ENCODE measurements around the gene GPR27. TPM values are rescaled to one million over a fixed set of nuclear protein-coding genes. Genes with fewer than 3 reads are reported as not detected.

The GPR27 gene
- total RNA-seq, 2 donors from 2014 or later, result 0.98 to 1.9 TPM

DNA sequence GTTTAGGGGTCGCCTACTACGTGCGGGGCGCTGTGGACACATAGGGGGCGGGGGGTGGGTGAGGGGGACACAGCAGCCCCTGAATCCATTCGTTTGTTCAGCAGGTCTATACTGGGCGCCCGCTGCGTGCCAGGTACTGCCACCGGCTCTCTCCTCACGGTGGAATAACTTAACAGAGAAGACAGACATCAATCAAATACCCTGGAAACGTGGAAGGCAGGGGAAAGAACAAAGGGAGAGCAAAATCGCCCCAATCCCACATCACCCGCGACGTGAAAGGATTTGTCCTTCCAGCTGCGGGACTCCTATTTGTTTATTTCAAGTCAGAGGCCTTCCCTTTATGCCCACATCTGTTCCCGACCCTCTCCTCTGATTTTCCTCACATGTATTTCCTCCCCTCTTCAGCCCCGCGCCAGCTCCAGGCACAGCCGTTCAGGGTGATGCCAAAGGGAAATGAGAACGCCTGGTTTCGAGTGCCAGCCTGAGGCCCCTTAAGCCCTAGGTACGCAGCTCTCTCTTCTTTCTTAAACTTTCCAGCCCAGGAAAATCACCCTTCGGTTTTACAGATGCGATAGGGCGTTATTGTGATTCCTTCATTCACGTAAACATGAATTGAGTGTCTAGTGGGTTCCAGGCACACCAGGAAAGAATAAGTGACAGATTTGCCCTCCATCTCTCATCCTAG lies 32.0 kb downstream of the GPR27 start:
- peaks cover 15 to 20% of the 10 kb centered on the region in 2 donors for H3K27me3 ChIP-seq
- no peak for DNase-seq (ENCODE audit: low spot score)
- H3K9me3 ChIP-seq, result no peaks in the 10 kb centered on the region
- H3K4me3 ChIP-seq, result peak overlapping the region in 1 of 2 donors; percentile 38
- H3K36me3 ChIP-seq, result no peaks in the 10 kb centered on the region
- H3K4me1 ChIP-seq, result peaks cover 0 to 20% of the 10 kb centered on the region in 2 donors
- H3K27ac ChIP-seq, result no peak overlapping the region
- TF ChIP-seq, protein P1, sequence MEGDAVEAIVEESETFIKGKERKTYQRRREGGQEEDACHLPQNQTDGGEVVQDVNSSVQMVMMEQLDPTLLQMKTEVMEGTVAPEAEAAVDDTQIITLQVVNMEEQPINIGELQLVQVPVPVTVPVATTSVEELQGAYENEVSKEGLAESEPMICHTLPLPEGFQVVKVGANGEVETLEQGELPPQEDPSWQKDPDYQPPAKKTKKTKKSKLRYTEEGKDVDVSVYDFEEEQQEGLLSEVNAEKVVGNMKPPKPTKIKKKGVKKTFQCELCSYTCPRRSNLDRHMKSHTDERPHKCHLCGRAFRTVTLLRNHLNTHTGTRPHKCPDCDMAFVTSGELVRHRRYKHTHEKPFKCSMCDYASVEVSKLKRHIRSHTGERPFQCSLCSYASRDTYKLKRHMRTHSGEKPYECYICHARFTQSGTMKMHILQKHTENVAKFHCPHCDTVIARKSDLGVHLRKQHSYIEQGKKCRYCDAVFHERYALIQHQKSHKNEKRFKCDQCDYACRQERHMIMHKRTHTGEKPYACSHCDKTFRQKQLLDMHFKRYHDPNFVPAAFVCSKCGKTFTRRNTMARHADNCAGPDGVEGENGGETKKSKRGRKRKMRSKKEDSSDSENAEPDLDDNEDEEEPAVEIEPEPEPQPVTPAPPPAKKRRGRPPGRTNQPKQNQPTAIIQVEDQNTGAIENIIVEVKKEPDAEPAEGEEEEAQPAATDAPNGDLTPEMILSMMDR (IDR thresholded peaks at IDR 0.05), result no peak

DNA sequence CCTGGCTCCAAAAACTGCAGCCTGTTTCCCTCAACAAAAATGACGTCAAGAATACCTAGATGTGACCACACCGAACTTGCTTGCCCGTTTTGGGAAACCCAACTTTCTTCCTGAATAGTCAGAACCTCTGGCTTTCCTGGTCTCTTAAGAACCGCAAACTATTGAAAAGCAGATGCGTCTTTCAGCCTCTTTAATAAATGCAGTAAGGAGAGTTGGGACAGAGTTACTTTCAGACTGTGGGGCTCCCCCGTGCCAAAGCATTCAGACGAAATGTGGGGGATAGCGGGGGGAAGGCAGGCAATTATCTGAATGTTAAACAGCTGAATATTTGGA lies 32.5 kb downstream of the GPR27 start:
- TF ChIP-seq, protein P1 (IDR thresholded peaks at IDR 0.05), result no peak
- DNase-seq (ENCODE audit: low spot score), result no peak
- H3K4me3 ChIP-seq, result no peak overlapping the region
- H3K27me3 ChIP-seq, result peaks cover 15 to 20% of the 10 kb centered on the region in 2 donors
- peaks cover 0 to 20% of the 10 kb centered on the region in 2 donors for H3K4me1 ChIP-seq
- no peaks in the 10 kb centered on the region for H3K9me3 ChIP-seq
- no peaks in the 10 kb centered on the region for H3K36me3 ChIP-seq
- H3K27ac ChIP-seq, result no peak overlapping the region

DNA sequence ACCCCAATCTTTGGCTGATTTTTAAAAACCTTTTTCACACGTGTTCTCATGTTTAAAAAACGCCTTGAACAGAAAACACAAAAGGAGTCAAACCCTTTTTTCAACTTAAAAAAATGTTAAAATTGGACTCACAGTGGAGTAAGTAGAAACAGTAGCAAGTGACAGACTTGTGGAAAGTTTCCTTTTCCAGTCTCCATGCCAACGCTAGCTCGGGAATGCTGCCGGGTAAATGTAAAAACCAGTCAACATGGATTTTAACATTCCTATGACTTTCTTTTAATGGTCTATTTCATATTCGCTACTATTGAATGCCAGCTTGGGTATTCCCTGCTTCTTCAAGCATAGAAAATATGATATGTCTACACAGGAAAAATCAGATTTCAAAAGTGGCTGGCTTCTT lies 32.9 kb downstream of the GPR27 start:
- no peak for DNase-seq (ENCODE audit: low spot score)
- Histone ChIP-seq H3K36me3 (no peaks in the 10 kb centered on the region), H3K4me3 (no peak overlapping the region), H3K4me1 (peaks cover 0 to 20% of the 10 kb centered on the region in 2 donors), H3K27me3 (peaks cover 11 to 20% of the 10 kb centered on the region in 2 donors), H3K27ac (no peak overlapping the region), H3K9me3 (no peaks in the 10 kb centered on the region)
- TF ChIP-seq, protein P1 (IDR thresholded peaks at IDR 0.05), result no peak

DNA sequence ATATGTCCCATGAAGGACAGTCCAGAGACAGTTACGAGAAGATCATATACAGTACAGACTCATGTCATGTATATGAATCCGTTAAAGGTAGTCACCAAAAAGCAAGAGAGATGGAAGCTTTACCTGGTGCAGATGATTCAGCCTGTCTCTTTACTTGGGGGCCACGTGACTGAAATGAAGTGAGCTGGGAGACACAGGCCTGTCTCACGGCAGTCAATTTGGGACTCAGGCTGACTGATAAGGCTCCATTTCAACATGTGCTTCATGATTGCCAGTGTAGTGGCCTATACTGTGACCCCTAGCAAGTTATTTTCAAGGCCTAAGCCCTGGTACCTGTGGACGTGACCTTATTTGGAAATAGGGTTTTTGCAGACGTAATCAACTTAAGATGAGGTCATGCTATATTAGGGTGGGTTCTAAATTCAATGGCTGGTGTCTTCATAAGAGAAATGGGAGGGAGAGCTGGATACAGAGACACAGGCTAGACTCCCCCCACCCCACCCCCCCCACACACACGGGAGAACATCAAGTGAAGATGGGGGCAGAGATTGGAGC lies 34.3 kb downstream of the GPR27 start:
- no peaks in the 10 kb centered on the region for H3K36me3 ChIP-seq
- H3K4me1 ChIP-seq, result peaks cover 0 to 20% of the 10 kb centered on the region in 2 donors
- H3K9me3 ChIP-seq, result no peaks in the 10 kb centered on the region
- H3K27me3 ChIP-seq, result peaks cover 6 to 13% of the 10 kb centered on the region in 2 donors
- TF ChIP-seq, protein P1 (IDR thresholded peaks at IDR 0.05), result no peak
- DNase-seq (ENCODE audit: low spot score), result no peak
- no peak overlapping the region for H3K4me3 ChIP-seq
- H3K27ac ChIP-seq, result no peak overlapping the region

DNA sequence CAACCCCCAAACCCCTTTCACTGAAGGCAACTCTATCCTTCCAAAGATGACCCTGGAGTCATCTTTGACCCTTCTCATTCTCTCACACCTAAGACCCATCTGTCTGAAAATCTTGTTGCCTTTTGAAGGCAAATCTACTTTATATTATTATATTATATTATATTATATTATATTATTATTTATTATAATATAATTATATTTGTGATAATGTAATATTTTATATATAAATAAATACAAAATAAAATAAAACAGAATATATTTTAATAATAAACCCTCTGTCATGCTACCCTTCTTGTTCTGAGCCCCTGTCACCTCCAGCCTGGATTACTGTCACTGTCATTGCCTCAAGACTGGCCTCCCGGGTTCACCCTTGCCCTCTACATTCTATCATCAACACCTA lies 36.3 kb downstream of the GPR27 start:
- no peak for DNase-seq (ENCODE audit: low spot score)
- TF ChIP-seq, protein P1 (IDR thresholded peaks at IDR 0.05), result no peak
- H3K4me1 ChIP-seq, result peaks cover 0 to 9% of the 10 kb centered on the region in 2 donors
- no peaks in the 10 kb centered on the region for H3K9me3 ChIP-seq
- no peaks in the 10 kb centered on the region for H3K36me3 ChIP-seq
- no peak overlapping the region for H3K4me3 ChIP-seq
- H3K27ac ChIP-seq, result no peak overlapping the region
- H3K27me3 ChIP-seq, result no peaks in the 10 kb centered on the region

Data from right atrium auricular region (tissue), 2 donors.